Right lobe of liver (tissue), 6 donors: ENCODE measurements around the gene CHST8. TPM values are rescaled to one million over a fixed set of nuclear protein-coding genes. Genes with fewer than 3 reads are reported as not detected.

Experiments
- ATAC-seq, 4 donors: fragments of 200-7000 bp; cut with Tn5 transposase; one replicate each; pipeline ENCODE4 v1.9.1; 2020; ENCODE audit warnings: mild to moderate bottlenecking in 4 of 4, moderate library complexity in 4 of 4
- DNase-seq, 3 donors: peaks; one replicate each; pipeline ENCODE4 v3.0.0-alpha.2; 2020
- H3K27ac ChIP-seq, 3 donors: fragments of 200-600 bp; one replicate each; pipeline ENCODE4 v1.8.0; 2022
- H3K27me3 ChIP-seq, 2 donors: fragments of 200-600 bp; one replicate each; pipeline ENCODE4 v1.8.0; 2022
- H3K36me3 ChIP-seq, 4 donors: fragments of 200-600 bp; sonication (generic) in 1 of 4; one replicate each; pipeline versions ENCODE4 v1.5.1 to v1.8.0; 2017 to 2022; ENCODE audit warnings: control low read depth in 1 of 4
- H3K4me1 ChIP-seq, 4 donors: fragments of 200-600 bp; sonication (generic) in 1 of 4; one replicate each; pipeline versions ENCODE4 v1.5.1 to v1.8.0; 2017 to 2022; ENCODE audit warnings: control low read depth in 1 of 4
- H3K4me3 ChIP-seq, 3 donors: fragments of 200-600 bp; one replicate each; pipeline ENCODE4 v1.8.0; 2022
- H3K9me3 ChIP-seq, 4 donors: fragments of 200-600 bp; sonication (generic) in 1 of 4; one replicate each; pipeline versions ENCODE4 v1.5.1 to v1.8.0; 2017 to 2022; ENCODE audit warnings: control low read depth in 1 of 4
- CTCF ChIP-seq, 4 donors: fragments of 200-600 bp in 3 of 4; fragments of 450-650 bp in 1 of 4; IDR thresholded peaks; one replicate each; pipeline versions ENCODE4 v1.5.1 to v1.8.0; 2016 to 2022; ENCODE audit warnings: antibody characterized with exemption in 4 of 4, mild to moderate bottlenecking in 2 of 4
- POLR2A ChIP-seq: fragments of 450-650 bp; IDR thresholded peaks from one replicate; pipeline ENCODE4 v1.6.1; 2017; ENCODE audit warnings: antibody characterized with exemption, mild to moderate bottlenecking
- WGBS: methylation state at CpG from one replicate; pipeline ENCODE4 v1.1.6; 2018; ENCODE audit warnings: low coverage, low lambda C conversion rate; ENCODE audit not compliant: insufficient coverage; ENCODE audit errors: missing lambda C conversion rate; 5-methylcytosine and 5-hydroxymethylcytosine counted together
- intact Hi-C, 2 donors: fragments of 100-400 bp; cut with DNase I; formaldehyde crosslinking; loops; one replicate each; pipeline versions ENCODE4 v1.11.2 to v1.14.1; 2022
- total RNA-seq, 6 experiments: library from RNA; depleted of rRNA in 2 of 6; stranded (reverse); fragments of >200 nt in 2 of 6; fragmentation: NEBNext Ultra II Directional in 3 of 6; extraction: Animal tissue kit (Norgen Biotek cat#: 25700) in 3 of 6; gene quantifications; one replicate each; pipeline versions ENCODE4 v1.1.0 to v1.2.4, GENCODE V29; 2016 to 2023
- donor health status: DM: no; HTN: yes; CAD: no.
- donor health status: DM: no; HTN: no; CAD: no.
- donor health status: DM: no; HTN: no; CAD: no.
- donor health status: DM: no; HTN: yes; CAD: no.
- donor health status: DM: no; HTN: yes; CAD: no.

CHST8 gene
- total RNA-seq, 6 experiments from 2014 or later: 0.12 to 0.19 TPM; not detected in 4

- 44% methylated on average over 4 of the region's 12 CpGs for WGBS
- intact Hi-C loops: no loop called here
- Histone ChIP-seq H3K27ac (no peak overlapping the region), H3K9me3 (no peaks in the 10 kb centered on the region), H3K36me3 (no peaks in the 10 kb centered on the region), H3K4me3 (no peak overlapping the region), H3K4me1 (peaks cover 0 to 1% (median 0%) of the 10 kb centered on the region in 4 donors), H3K27me3 (peaks cover 0 to 5% of the 10 kb centered on the region in 2 donors)
- DNase-seq (peak in 1 of 3 donors; percentile 19), ATAC-seq (no peak)
- TF ChIP-seq CTCF (IDR thresholded peaks at IDR 0.05) (no peak), POLR2A (no peak)
Observed at GRCh38 chr19:33627962-33628839, 6.4 kb downstream of the CHST8 start.

GRCh38 chr19:33628921-33629825 lies 7.4 kb downstream of the CHST8 start:
- intact Hi-C loops: no loop called here
- Histone ChIP-seq H3K36me3 (no peaks in the 10 kb centered on the region), H3K27me3 (peaks cover 0 to 1% of the 10 kb centered on the region in 2 donors), H3K9me3 (no peaks in the 10 kb centered on the region), H3K4me3 (no peak overlapping the region), H3K27ac (no peak overlapping the region), H3K4me1 (no peaks in the 10 kb centered on the region)
- 39% methylated on average over 7 of the region's 13 CpGs for WGBS
- ATAC-seq (peak in 1 of 4 donors; percentile 7), DNase-seq (peak in 1 of 3 donors; percentile 29)
- TF ChIP-seq CTCF (IDR thresholded peaks at IDR 0.05) (no peak), POLR2A (no peak)

GRCh38 chr19:33629826-33630375 lies 8.1 kb downstream of the CHST8 start:
- no peak for DNase-seq
- ATAC-seq: no peak
- WGBS: 61% methylated on average over 3 of the region's 9 CpGs
- Histone ChIP-seq H3K36me3 (no peaks in the 10 kb centered on the region), H3K27ac (no peak overlapping the region), H3K9me3 (no peaks in the 10 kb centered on the region), H3K4me3 (no peak overlapping the region), H3K4me1 (no peaks in the 10 kb centered on the region), H3K27me3 (no peaks in the 10 kb centered on the region)
- intact Hi-C loops: no loop called here
- TF ChIP-seq POLR2A (no peak), CTCF (IDR thresholded peaks at IDR 0.05) (no peak)

DNA sequence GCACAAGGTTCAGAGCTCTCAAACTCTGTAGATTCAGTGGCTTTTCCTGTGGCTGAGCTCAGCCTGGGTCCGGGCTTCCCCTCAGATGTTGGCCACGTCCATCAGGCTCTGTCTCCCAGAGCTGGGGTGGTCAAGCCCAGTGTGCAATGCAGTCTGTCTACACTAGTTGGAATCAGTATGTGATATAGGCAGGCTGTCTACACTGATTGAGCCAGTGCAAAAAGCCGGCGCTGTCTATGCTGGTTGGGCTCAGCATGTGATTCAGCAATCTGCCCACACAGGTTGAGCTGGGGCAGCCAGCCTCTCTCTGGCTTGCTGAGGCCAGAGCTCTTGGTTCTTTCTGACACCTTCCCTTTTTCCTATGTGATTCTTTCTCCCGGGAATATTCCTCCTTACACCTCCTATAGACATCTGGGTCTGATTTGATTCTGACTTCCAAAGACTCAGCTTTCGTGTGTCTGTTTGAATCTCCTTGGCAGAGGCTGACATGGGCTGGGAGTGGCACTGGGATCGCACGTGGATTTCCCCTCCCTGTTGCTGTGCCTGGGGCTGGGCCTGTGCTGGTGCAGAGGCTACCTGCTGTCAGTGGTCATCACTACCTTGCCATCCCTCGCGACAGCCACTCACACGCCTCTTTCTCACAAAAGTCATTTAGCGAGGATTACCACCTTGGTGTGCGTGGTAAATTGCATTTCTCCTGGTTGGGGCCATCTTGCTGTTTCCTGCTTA lies 9.3 kb downstream of the CHST8 start:
- Histone ChIP-seq H3K36me3 (no peaks in the 10 kb centered on the region), H3K4me1 (no peaks in the 10 kb centered on the region), H3K4me3 (no peak overlapping the region), H3K27me3 (no peaks in the 10 kb centered on the region), H3K9me3 (no peaks in the 10 kb centered on the region), H3K27ac (no peak overlapping the region)
- DNase-seq (peak in 1 of 3 donors; percentile 24), ATAC-seq (no peak)
- TF ChIP-seq CTCF (IDR thresholded peaks at IDR 0.05) (no peak), POLR2A (no peak)
- 63% methylated on average over 9 of the region's 13 CpGs for WGBS
- intact Hi-C loops: no loop called here
